GM12878 (cell line): Measurements from ENCODE around the gene XRCC4. TPM values are rescaled to one million over a fixed set of nuclear protein-coding genes. Genes with fewer than 3 reads are reported as not detected.

ENCODE experiments used
- ATAC-seq: fragments of 200-7000 bp; cut with Tn5 transposase; 3 replicates; pipeline ENCODE4 v1.9.1; 2020; ENCODE audit warnings: mild to moderate bottlenecking, moderate library complexity
- BruUV-seq: library from RNA; stranded (reverse); fragments of 400-500 nt; replicated peaks from 2 replicates; lab custom pipeline; 2021; lab: Mats Ljungman, UMichigan
- CTCF ChIA-PET: fragments of 300-600 bp; sonication (Branson Sonifier 250); formaldehyde crosslinking; extraction: SDS; loops from one replicate; lab custom pipeline; 2021; ENCODE audit warnings: inconsistent platforms; lab: Yijun Ruan, JAX
- POLR2A ChIA-PET: fragments of 350-600 bp; formaldehyde crosslinking; extraction: SDS; loops from one replicate; lab custom pipeline; 2021; ENCODE audit warnings: inconsistent platforms; lab: Charles Lee
- RAD21 ChIA-PET: fragments of 300-600 bp; sonication (Branson Sonifier 250); formaldehyde crosslinking; loops from one replicate; lab custom pipeline; 2023; ENCODE audit warnings: antibody characterized with exemption; ENCODE audit not compliant: unreplicated experiment; lab: Charles Lee
- SMC1A ChIA-PET: fragments of 300-600 bp; sonication (Branson Sonifier 250); formaldehyde crosslinking; loops from one replicate; lab custom pipeline; 2023; ENCODE audit not compliant: unreplicated experiment, uncharacterized antibody; lab: Charles Lee
- DNase-seq: peaks from one replicate; pipeline ENCODE4 v3.0.0-alpha.2; 2011; ENCODE audit warnings: low read depth, low spot score
- FAIRE-seq: peaks from 3 replicates; lab custom pipeline; 2011; peaks lifted over from hg19 to GRCh38; lab: Jason Lieb, UNC
- H2AFZ ChIP-seq: 2 replicates; pipeline ENCODE4 v1.6.0; 2011; ENCODE audit warnings: low read depth, low read length, control low read depth; ENCODE audit not compliant: control insufficient read depth
- H3K27ac ChIP-seq: 2 replicates; pipeline ENCODE4 v1.5.1; 2011; ENCODE audit warnings: control low read depth; ENCODE audit not compliant: control insufficient read depth, insufficient read depth
- H3K27me3 ChIP-seq, 2 experiments: replicated peaks in 1 of 2; 2 replicates each; pipeline versions ENCODE4 v1.6.0 to v1.6.1; 2011; ENCODE audit warnings: low read length in 1 of 2; ENCODE audit not compliant: control insufficient read depth in 2 of 2, insufficient read depth in 2 of 2
- H3K36me3 ChIP-seq, 2 experiments: 2 replicates each; pipeline ENCODE4 v1.5.1; 2011; ENCODE audit warnings: low read length in 1 of 2; ENCODE audit not compliant: control insufficient read depth in 2 of 2, insufficient read depth in 2 of 2
- H3K4me1 ChIP-seq: 2 replicates; pipeline ENCODE4 v1.6.1; 2011; ENCODE audit warnings: mild to moderate bottlenecking, low read length, moderate library complexity, mixed read lengths; ENCODE audit not compliant: control insufficient read depth, insufficient read depth
- H3K4me2 ChIP-seq: 2 replicates; pipeline ENCODE4 v1.6.0; 2011; ENCODE audit warnings: control low read depth; ENCODE audit not compliant: control insufficient read depth, insufficient read depth
- H3K4me3 ChIP-seq: fragments of 200-600 bp; sonication (generic); 2 replicates; pipeline ENCODE4 v1.5.1; 2016
- H3K79me2 ChIP-seq: 2 replicates; pipeline ENCODE4 v1.6.0; 2011; ENCODE audit warnings: low read length; ENCODE audit not compliant: control insufficient read depth, insufficient read depth
- H3K9ac ChIP-seq: 2 replicates; pipeline ENCODE4 v1.8.0; 2011; ENCODE audit warnings: low read length, control low read depth, mixed read lengths; ENCODE audit not compliant: control insufficient read depth, insufficient read depth
- H3K9me3 ChIP-seq: replicated peaks from 3 replicates; pipeline ENCODE4 v1.5.1; 2011; ENCODE audit warnings: mild to moderate bottlenecking, low read length; ENCODE audit not compliant: control insufficient read depth, insufficient read depth
- H4K20me1 ChIP-seq: 2 replicates; pipeline ENCODE4 v1.6.0; 2011; ENCODE audit not compliant: control insufficient read depth, insufficient read depth
- CBX3 ChIP-seq: fragments of 200-600 bp; sonication (generic); IDR thresholded peaks from 2 replicates; pipeline ENCODE4 v1.6.1; 2016; ENCODE audit warnings: low read depth, borderline replicate concordance
- CEBPZ ChIP-seq: fragments of 150-350 bp; IDR thresholded peaks from 2 replicates; pipeline ENCODE4 v1.6.1; 2016; ENCODE audit warnings: low read depth, low read length
- CREB1 ChIP-seq: IDR thresholded peaks from 2 replicates; pipeline ENCODE4 v1.6.1; 2012; ENCODE audit warnings: low read depth, mild to moderate bottlenecking, inconsistent platforms
- CTCF ChIP-seq, 3 experiments: IDR thresholded peaks in 2 of 3; conservative IDR thresholded peaks in 1 of 3; 2 replicates each; pipeline ENCODE4 v1.5.1; 2011; ENCODE audit warnings: low read depth in 3 of 3, low read length in 3 of 3, mild to moderate bottlenecking in 3 of 3, control low read depth in 2 of 3, moderate library complexity in 2 of 3, inconsistent platforms in 1 of 3, mixed read lengths in 1 of 3; ENCODE audit not compliant: control insufficient read depth in 2 of 3, insufficient read depth in 1 of 3; ENCODE audit errors: extremely low read depth in 1 of 3
- EP300 ChIP-seq, 2 experiments: fragments of 150-350 bp in 1 of 2; IDR thresholded peaks; 2 replicates each; pipeline ENCODE4 v1.6.1; 2011 to 2012; ENCODE audit warnings: low read depth in 2 of 2, low read length in 2 of 2, borderline replicate concordance in 1 of 2, improper control_type of control experiment in 1 of 2, inconsistent platforms in 1 of 2; ENCODE audit not compliant: control insufficient read depth in 1 of 2
- FOS ChIP-seq: IDR thresholded peaks from 3 replicates; pipeline ENCODE4 v1.6.1; 2011; ENCODE audit warnings: borderline replicate concordance; ENCODE audit not compliant: insufficient read length; ENCODE audit errors: extremely low read depth
- PBX3 ChIP-seq: IDR thresholded peaks from 2 replicates; pipeline ENCODE4 v1.6.1; 2011; ENCODE audit warnings: mild to moderate bottlenecking, low read depth, low read length, moderate library complexity; ENCODE audit not compliant: insufficient replicate concordance
- PKNOX1 ChIP-seq: fragments of 450-650 bp; IDR thresholded peaks from 2 replicates; pipeline ENCODE4 v1.6.1; 2016; ENCODE audit warnings: mild to moderate bottlenecking
- RELA ChIP-seq: fragments of 450-650 bp; IDR thresholded peaks from 2 replicates; pipeline ENCODE4 v1.8.0; 2014; ENCODE audit warnings: borderline replicate concordance; ENCODE audit not compliant: partially characterized antibody
- RUNX3 ChIP-seq: IDR thresholded peaks from 2 replicates; pipeline ENCODE4 v1.6.1; 2012; ENCODE audit warnings: low read length, inconsistent platforms
- SRF ChIP-seq, 2 experiments: IDR thresholded peaks; 2 replicates each; pipeline ENCODE4 v1.6.1; 2011; ENCODE audit warnings: low read depth in 2 of 2, low read length in 2 of 2, mild to moderate bottlenecking in 1 of 2, moderate library complexity in 1 of 2
- SUZ12 ChIP-seq: fragments of 200-600 bp; sonication (generic); IDR thresholded peaks from one replicate; pipeline ENCODE4 v1.6.1; 2018; ENCODE audit warnings: antibody characterized with exemption, mild to moderate bottlenecking; ENCODE audit not compliant: unreplicated experiment
- ZBED1 ChIP-seq: IDR thresholded peaks from 2 replicates; pipeline ENCODE4 v1.6.1; 2016; ENCODE audit warnings: borderline replicate concordance
- ZNF274 ChIP-seq: IDR thresholded peaks from one replicate; pipeline ENCODE4 v1.8.0; 2011; ENCODE audit not compliant: insufficient read length, insufficient read depth
- ZNF622 ChIP-seq: fragments of 450-650 bp; IDR thresholded peaks from 2 replicates; pipeline ENCODE4 v1.6.1; 2017; ENCODE audit warnings: mild to moderate bottlenecking, inconsistent platforms
- WGBS: methylation state at CpG from one replicate; pipeline ENCODE4 v1.1.6; 2016; ENCODE audit warnings: low lambda C conversion rate; ENCODE audit not compliant: insufficient replicate concordance, insufficient coverage; ENCODE audit errors: missing lambda C conversion rate; 5-methylcytosine and 5-hydroxymethylcytosine counted together
- in situ Hi-C: fragments of 300-500 bp; cut with MboI; formaldehyde crosslinking; loops from 9 replicates; pipeline ENCODE4 v1.14.3; 2018; ENCODE audit warnings: mixed read lengths
- intact Hi-C: fragments of 100-400 bp; cut with micrococcal nuclease; formaldehyde crosslinking; loops from one replicate; pipeline ENCODE4 v1.14.2; 2022; ENCODE audit not compliant: unreplicated experiment
- polyA plus RNA-seq, 11 experiments: library from polyadenylated mRNA; depleted of rRNA in 4 of 11; unstranded in 6 of 11; stranded (reverse) in 5 of 11; fragments of >200 nt; fragmentation: Nextera tagmentation in 4 of 11; fragmentation: Illumina TruSeq in 1 of 11; extraction: Ambion mirVana in 4 of 11; extraction: Trizol in 1 of 11; gene quantifications; 1 replicate in 1 of 11; 2 replicates in 10 of 11; pipeline versions ENCODE4 v1.2.1 to v1.2.3, GENCODE V29; 2011 to 2016; ENCODE audit warnings: inconsistent platforms in 2 of 11, missing spikeins in 2 of 11, low read depth in 1 of 11
- total RNA-seq, 4 experiments: library from RNA; depleted of rRNA in 3 of 4; stranded (reverse); fragments of >200 nt in 3 of 4; fragmentation: Illumina TruSeq in 1 of 4; extraction: Trizol in 1 of 4; gene quantifications; 2 replicates each; pipeline versions ENCODE4 v1.2.1 to v1.2.3, GENCODE V29; 2013 to 2021

XRCC4 gene
- total and polyA plus RNA-seq, 10 of the 15 experiments (the other 5 are each of a cell fraction or from before 2014, with no cell fraction given), result 12.1 to 53.6 (median 25.8) TPM

GRCh38 chr5:83245037-83245436, 167.7 kb downstream of the XRCC4 start:
- no peak for DNase-seq
- CTCF ChIA-PET, result interaction anchor here (1.2 kb wide), 2 partner anchors 8 to 10 kb away, joined by 5 to 6 read pairs; no protein-coding TSS in a partner anchor
- no peak overlapping the region for H3K9ac ChIP-seq
- H4K20me1 ChIP-seq, result no peaks in the 10 kb centered on the region
- no peaks in the 10 kb centered on the region for H3K4me1 ChIP-seq
- no peaks in the 10 kb centered on the region for H3K9me3 ChIP-seq
- RAD21 ChIA-PET, result no interaction called here
- H3K4me2 ChIP-seq, result no peak overlapping the region
- H3K36me3 ChIP-seq, result no peaks in the 10 kb centered on the region
- H3K27me3 ChIP-seq, result no peaks in the 10 kb centered on the region
- intact Hi-C loops (no loop called here), in situ Hi-C loops (no loop called here)
- 97% methylated on average over 3 of the region's 3 CpGs for WGBS
- H3K79me2 ChIP-seq, result no peaks in the 10 kb centered on the region
- BruUV-seq, result no TSS peak
- no peak for ATAC-seq
- H3K4me3 ChIP-seq, result no peak overlapping the region
- SMC1A ChIA-PET, result interaction anchor here (0.5 to 1.4 kb wide), 3 partner anchors 8 to 348 kb away, joined by 3 to 4 read pairs (median 3); no protein-coding TSS in a partner anchor
- POLR2A ChIA-PET, result interaction anchor here (1.0 kb wide), 1 partner anchor 25 kb away, joined by 3 read pairs; no protein-coding TSS in a partner anchor
- H3K27ac ChIP-seq, result no peak overlapping the region
- H2AFZ ChIP-seq, result no peak overlapping the region
- no peak for FAIRE-seq
- no peak for TF ChIP-seq ZBED1
- no peak for TF ChIP-seq RELA
- no peak for TF ChIP-seq CREB1
- no peak for TF ChIP-seq PBX3
- no peak for TF ChIP-seq CEBPZ
- no peak for TF ChIP-seq ZNF274
- TF ChIP-seq SRF (IDR thresholded peaks at IDR 0.05; ENCODE audit: low read depth in 2 of 2, low read length in 2 of 2), result no peak
- no peak for TF ChIP-seq ZNF622
- TF ChIP-seq CTCF (IDR thresholded peaks at IDR 0.05 in 2 of 3, conservative IDR thresholded peaks at IDR 0.05 in 1 of 3; ENCODE audit: control insufficient read depth in 2 of 3, extremely low read depth in 1 of 3, insufficient read depth in 1 of 3, low read depth in 3 of 3, low read length in 3 of 3), result no peak
- TF ChIP-seq PKNOX1, result no peak
- no peak for TF ChIP-seq RUNX3
- no peak for TF ChIP-seq EP300 (IDR thresholded peaks at IDR 0.05; ENCODE audit: borderline replicate concordance in 1 of 2, control insufficient read depth in 1 of 2, low read depth in 2 of 2, low read length in 2 of 2)
- TF ChIP-seq FOS, result no peak
- TF ChIP-seq CBX3, result no peak
- no peak for TF ChIP-seq SUZ12
